Thyroid gland (tissue), 4 donors: ENCODE measurements around the gene CENPK.

ENCODE experiments used
- POLR2A ChIP-seq, 2 donors: fragments of 450-650 bp; IDR thresholded peaks; one replicate each; pipeline ENCODE4 v1.6.1; 2017; ENCODE audit warnings: antibody characterized with exemption in 2 of 2, mild to moderate bottlenecking in 2 of 2, moderate library complexity in 1 of 2
- TF ChIP-seq, protein P1 (sequence below), 6 experiments: fragments of 200-600 bp in 3 of 6; fragments of 450-650 bp in 3 of 6; sonication (generic) in 3 of 6; IDR thresholded peaks; one replicate each; pipeline ENCODE4 v1.5.1; 2016 to 2019; ENCODE audit warnings: antibody characterized with exemption in 6 of 6, mild to moderate bottlenecking in 2 of 6, inconsistent platforms in 1 of 6, moderate library complexity in 1 of 6

DNA sequence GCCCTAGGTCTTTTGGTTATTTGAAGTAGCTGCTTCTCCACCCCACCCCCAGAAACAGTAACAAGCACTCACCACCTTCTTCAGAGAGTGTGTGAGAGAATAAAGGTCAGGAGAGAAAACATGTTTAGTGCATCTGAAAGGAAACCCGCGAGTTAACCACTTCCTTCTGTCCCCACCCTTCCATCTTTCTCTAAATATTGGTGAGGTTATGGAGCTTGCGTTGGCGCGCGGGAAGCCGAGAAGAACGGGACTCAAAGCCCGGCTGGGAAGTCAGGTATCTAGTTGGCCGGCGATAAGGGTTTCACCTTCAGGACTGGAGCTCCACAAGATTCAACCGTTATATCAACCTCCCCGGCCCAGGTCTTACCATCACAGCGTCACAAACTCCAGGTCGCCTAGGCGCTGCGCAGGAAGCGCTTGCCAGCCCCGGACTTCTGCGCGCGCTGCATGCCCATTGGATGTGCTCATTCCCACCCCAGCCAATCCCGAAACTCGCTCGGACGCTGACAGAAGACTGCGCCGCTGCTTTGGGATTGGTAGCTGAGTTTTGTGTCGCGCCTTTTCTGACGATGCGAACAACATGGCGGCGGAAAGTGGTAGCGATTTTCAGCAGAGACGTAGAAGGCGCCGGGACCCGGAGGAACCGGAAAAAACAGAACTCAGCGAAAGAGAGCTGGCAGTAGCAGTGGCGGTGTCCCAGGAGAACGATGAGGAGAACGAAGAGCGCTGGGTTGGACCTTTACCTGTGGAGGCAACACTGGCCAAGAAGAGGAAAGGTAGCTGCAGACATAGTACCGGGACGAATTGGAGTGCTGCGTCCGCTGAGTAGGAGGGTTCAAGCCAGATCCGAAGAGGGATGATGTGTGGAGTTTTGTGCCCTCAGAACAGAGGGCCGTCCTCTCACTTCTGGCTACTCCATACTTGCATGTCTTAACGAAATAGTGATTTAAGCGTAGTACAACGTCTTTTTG is at the start of gene CENPK, which contains the start of gene PPWD1:
- TF ChIP-seq, protein P1, sequence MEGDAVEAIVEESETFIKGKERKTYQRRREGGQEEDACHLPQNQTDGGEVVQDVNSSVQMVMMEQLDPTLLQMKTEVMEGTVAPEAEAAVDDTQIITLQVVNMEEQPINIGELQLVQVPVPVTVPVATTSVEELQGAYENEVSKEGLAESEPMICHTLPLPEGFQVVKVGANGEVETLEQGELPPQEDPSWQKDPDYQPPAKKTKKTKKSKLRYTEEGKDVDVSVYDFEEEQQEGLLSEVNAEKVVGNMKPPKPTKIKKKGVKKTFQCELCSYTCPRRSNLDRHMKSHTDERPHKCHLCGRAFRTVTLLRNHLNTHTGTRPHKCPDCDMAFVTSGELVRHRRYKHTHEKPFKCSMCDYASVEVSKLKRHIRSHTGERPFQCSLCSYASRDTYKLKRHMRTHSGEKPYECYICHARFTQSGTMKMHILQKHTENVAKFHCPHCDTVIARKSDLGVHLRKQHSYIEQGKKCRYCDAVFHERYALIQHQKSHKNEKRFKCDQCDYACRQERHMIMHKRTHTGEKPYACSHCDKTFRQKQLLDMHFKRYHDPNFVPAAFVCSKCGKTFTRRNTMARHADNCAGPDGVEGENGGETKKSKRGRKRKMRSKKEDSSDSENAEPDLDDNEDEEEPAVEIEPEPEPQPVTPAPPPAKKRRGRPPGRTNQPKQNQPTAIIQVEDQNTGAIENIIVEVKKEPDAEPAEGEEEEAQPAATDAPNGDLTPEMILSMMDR (IDR thresholded peaks at IDR 0.05) = peak in 1 of 6 experiments; percentile 7
- peak in 1 of 2 donors; percentile 78 for TF ChIP-seq POLR2A (IDR thresholded peaks at IDR 0.05)
